Measurements from ENCODE around the gene ERI3.

Gene ERI3

DNA sequence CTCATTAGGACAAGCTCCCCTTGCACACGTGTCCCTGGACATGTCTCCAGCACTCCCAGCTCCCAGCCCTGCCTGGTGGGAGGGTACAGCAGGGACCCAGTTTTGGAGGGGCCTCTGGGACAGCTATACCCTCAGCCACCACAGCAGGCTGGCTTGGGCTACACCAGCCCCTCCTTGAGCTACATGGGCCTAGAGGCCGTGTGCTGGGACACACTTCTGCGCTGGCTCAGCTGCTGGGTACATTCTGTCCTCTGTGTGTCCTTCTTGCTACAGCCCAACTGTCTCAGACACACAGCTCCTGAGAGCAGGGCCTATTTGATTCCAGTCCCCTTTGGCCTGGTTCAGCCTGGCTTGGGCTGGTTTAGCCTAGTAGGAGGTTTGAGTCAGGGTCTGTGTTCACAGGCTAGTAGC is 115.1 kb downstream of the ERI3 start:
- FAIRE-seq, result no peak
- DNase-seq (ENCODE audit: insufficient read length, low spot score), result no peak
- TF ChIP-seq POU2F2 (IDR thresholded peaks at IDR 0.05; ENCODE audit: low read depth, low read length) (no peak), POLR2A (IDR thresholded peaks at IDR 0.05; ENCODE audit: low read depth, low read length) (no peak), SPI1 (IDR thresholded peaks at IDR 0.05; ENCODE audit: low read depth, low read length) (no peak), POLR2AphosphoS5 (IDR thresholded peaks at IDR 0.05; ENCODE audit: low read depth, low read length) (no peak), TAF1 (IDR thresholded peaks at IDR 0.05; ENCODE audit: low read depth, low read length) (no peak), PAX5 (IDR thresholded peaks at IDR 0.05; ENCODE audit: insufficient read depth, low read length, severe bottlenecking) (no peak)

DNA sequence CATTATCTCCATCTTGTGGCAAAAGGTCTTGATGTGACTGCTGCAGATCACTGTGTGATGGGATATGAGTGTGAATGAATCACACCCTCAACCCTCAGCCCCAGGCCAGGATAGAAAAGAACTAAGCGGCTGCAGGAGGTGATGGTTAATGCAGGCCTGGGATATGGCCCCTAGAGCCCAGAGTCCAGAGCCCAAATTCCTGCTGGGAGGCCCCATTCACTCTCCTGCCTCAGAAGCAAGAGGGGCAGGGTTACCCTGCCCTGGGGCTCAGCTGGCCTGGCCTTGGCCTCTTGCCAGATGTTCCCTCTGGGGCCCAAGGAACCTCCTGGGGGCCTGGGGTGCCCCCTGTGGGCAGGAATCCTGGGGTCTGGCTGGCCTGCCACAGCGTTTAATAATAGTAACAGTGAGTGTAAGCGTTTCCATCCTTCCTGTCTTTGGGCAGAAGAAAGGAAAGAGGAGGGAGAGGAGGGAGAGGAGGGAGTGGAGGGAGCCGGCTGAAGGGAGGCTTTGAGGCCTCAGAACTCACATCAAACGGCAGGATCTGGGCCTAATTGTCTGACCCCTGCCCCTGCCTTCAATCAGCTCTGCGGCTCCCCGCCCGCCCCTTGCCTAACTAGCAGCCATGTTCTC is 115.6 kb downstream of the ERI3 start:
- FAIRE-seq (no peak), DNase-seq (ENCODE audit: insufficient read length, low spot score) (no peak)
- TF ChIP-seq SPI1 (IDR thresholded peaks at IDR 0.05; ENCODE audit: low read depth, low read length), result no peak
- TF ChIP-seq PAX5 (IDR thresholded peaks at IDR 0.05; ENCODE audit: insufficient read depth, low read length, severe bottlenecking), result no peak
- no peak for TF ChIP-seq TAF1 (IDR thresholded peaks at IDR 0.05; ENCODE audit: low read depth, low read length)
- no peak for TF ChIP-seq POLR2A (IDR thresholded peaks at IDR 0.05; ENCODE audit: low read depth, low read length)
- TF ChIP-seq POU2F2 (IDR thresholded peaks at IDR 0.05; ENCODE audit: low read depth, low read length), result no peak
- TF ChIP-seq POLR2AphosphoS5 (IDR thresholded peaks at IDR 0.05; ENCODE audit: low read depth, low read length), result no peak

DNA sequence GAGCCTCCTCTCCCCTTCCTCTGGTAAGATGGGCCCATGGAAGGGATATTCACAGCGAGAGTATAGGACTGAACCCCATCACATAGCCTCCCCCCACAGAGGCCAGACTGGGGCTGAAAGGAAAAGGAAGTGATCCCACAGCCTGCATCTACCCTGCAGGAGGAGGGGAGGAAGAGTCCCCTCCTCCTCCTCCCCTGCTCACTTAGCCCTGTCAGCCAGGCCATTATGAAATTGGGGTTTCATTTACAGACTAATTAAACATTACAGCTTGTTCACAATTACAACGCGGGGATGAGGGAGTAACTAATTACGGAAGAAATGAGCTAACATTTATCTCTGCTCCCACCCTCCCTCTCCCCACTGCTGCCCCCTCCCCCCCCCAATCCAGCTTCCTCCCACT is 116.4 kb downstream of the ERI3 start:
- no peak for TF ChIP-seq POLR2A (IDR thresholded peaks at IDR 0.05; ENCODE audit: low read depth, low read length)
- TF ChIP-seq PAX5 (IDR thresholded peaks at IDR 0.05; ENCODE audit: insufficient read depth, low read length, severe bottlenecking), result no peak
- TF ChIP-seq POU2F2 (IDR thresholded peaks at IDR 0.05; ENCODE audit: low read depth, low read length), result no peak
- no peak for TF ChIP-seq TAF1 (IDR thresholded peaks at IDR 0.05; ENCODE audit: low read depth, low read length)
- no peak for TF ChIP-seq SPI1 (IDR thresholded peaks at IDR 0.05; ENCODE audit: low read depth, low read length)
- no peak for TF ChIP-seq POLR2AphosphoS5 (IDR thresholded peaks at IDR 0.05; ENCODE audit: low read depth, low read length)
- DNase-seq (ENCODE audit: insufficient read length, low spot score) (no peak), FAIRE-seq (no peak)

DNA sequence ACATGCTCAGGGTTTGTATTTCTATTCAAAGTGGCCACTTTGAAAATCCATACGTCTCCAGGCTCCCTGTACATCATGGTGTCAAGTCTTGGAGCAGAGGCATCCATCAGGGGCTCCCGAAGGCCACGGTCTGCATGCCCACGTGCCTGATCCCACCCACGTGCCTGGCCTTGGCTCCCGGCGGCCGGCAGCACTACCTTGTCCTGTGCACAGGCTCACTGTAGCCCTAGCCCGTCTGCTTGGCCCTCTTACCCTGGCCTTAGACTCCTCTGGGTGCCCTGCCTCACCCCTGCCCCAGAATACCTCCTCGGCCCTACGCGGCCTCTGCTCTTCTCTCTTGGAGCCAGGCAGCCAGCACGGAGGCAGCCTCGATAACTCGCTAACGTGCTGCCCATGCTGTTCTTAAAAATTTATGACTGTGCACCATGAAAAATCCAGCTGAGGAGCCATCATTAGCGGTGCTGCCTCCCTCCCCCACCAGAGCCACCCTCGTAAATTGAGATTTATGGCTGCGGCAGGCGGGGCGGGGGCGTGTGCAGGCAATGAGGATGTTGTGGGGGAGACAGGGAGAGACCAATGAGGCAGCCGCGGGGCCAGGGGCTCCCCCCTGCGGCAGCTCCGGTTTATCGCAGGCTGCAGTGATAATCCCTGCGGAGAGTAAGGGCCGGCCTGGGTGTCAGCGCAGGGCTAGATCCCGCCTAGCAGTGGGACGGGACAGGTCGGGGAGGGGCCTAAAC is 117.2 kb downstream of the ERI3 start:
- peak; percentile 82 for FAIRE-seq
- TF ChIP-seq POU2F2 (IDR thresholded peaks at IDR 0.05; ENCODE audit: low read depth, low read length), result no peak
- TF ChIP-seq TAF1 (IDR thresholded peaks at IDR 0.05; ENCODE audit: low read depth, low read length), result no peak
- no peak for TF ChIP-seq PAX5 (IDR thresholded peaks at IDR 0.05; ENCODE audit: insufficient read depth, low read length, severe bottlenecking)
- no peak for TF ChIP-seq SPI1 (IDR thresholded peaks at IDR 0.05; ENCODE audit: low read depth, low read length)
- no peak for TF ChIP-seq POLR2AphosphoS5 (IDR thresholded peaks at IDR 0.05; ENCODE audit: low read depth, low read length)
- TF ChIP-seq POLR2A (IDR thresholded peaks at IDR 0.05; ENCODE audit: low read depth, low read length), result no peak

DNA sequence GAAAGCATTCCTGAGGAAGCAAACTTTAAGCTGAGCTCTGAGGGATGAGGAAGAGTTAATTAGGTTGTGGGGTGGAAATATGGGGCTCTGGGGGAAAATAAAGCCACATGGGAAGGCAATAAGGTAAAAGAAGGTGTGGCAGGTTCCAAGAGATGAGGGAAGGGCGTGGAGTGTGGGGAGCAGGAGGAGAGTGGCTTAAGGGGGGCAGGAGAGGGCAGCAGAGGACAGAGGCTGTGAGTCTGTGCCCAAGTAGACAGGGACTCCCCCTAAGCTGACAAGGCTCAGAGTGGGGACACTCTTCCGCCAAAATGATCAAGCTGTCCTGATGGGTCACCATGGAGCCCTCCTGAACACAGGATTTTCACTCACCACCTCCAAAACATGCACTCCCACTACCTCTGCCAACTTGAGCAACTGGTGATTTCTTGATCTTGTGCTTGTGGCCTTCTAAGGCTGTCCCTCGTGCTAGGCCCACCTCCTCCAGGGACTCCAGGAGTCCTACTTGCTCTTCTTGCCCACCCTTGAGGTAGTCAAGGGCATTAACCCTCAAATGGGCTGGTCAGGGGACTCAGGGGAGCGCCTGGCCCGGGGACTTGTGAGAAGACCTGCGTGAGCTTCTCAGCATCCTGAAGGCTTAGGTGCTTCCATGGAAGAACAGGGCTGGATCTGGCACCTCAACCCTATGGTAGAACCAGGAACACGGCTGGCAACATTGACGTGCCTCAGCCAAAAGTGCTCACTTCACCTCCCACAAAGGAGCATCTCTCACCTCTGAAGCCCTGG is 118.4 kb downstream of the ERI3 start:
- TF ChIP-seq SPI1 (IDR thresholded peaks at IDR 0.05; ENCODE audit: low read depth, low read length) (no peak), TAF1 (IDR thresholded peaks at IDR 0.05; ENCODE audit: low read depth, low read length) (no peak), POLR2A (IDR thresholded peaks at IDR 0.05; ENCODE audit: low read depth, low read length) (no peak)
- no peak for FAIRE-seq
- DNase-seq (ENCODE audit: insufficient read length, low spot score), result no peak

More for the DNA sequence above, 117.2 kb downstream of the ERI3 start:
- peak; percentile 92 for DNase-seq (ENCODE audit: insufficient read length, low spot score)

DNA sequence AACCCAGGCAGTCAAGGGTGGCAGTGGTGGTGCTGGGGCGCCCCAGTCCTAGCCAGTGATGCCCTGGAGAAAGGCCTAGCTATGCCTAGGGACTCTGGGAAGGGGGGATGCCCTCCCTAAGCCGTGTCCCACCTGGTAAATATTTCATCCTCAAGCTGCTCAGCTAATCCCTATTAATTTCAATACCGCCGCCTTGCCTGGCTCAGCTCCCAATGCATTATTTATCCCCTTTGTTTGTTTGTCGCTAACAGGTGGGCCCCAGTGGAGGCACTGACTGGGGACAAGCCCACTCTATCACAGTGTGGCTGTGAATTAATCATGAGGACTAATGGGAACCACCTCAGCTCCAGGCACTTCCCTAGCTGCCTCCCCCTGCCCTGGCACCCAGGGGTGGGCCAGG is 119.2 kb downstream of the ERI3 start:
- DNase-seq (ENCODE audit: insufficient read length, low spot score), result no peak
- FAIRE-seq, result no peak
- TF ChIP-seq TAF1 (IDR thresholded peaks at IDR 0.05; ENCODE audit: low read depth, low read length) (no peak), POU2F2 (IDR thresholded peaks at IDR 0.05; ENCODE audit: low read depth, low read length) (no peak), POLR2A (IDR thresholded peaks at IDR 0.05; ENCODE audit: low read depth, low read length) (no peak), POLR2AphosphoS5 (IDR thresholded peaks at IDR 0.05; ENCODE audit: low read depth, low read length) (no peak), PAX5 (IDR thresholded peaks at IDR 0.05; ENCODE audit: insufficient read depth, low read length, severe bottlenecking) (no peak), SPI1 (IDR thresholded peaks at IDR 0.05; ENCODE audit: low read depth, low read length) (no peak)

DNA sequence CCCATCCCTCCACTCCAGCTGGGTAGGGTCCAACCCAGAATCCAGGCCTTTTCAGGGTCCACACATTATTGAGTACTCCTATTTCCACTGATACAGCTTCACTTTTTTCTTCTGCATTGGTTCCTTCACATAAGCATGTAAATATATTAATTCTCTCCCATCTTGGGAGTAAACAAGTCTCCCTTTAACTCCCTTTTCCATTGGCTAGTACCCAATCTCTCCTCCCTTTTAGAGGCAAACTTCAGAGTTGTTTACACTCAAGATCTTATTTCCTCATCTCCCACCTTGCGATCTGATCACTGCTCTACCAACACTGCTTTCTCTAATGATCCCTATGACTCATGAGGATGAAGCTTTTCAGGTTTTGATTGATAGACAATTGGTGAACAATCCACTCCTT is 121.5 kb downstream of the ERI3 start:
- DNase-seq (ENCODE audit: insufficient read length, low spot score) (no peak), FAIRE-seq (no peak)
- TF ChIP-seq SPI1 (IDR thresholded peaks at IDR 0.05; ENCODE audit: low read depth, low read length) (no peak), POLR2AphosphoS5 (IDR thresholded peaks at IDR 0.05; ENCODE audit: low read depth, low read length) (no peak), PAX5 (IDR thresholded peaks at IDR 0.05; ENCODE audit: insufficient read depth, low read length, severe bottlenecking) (no peak), TAF1 (IDR thresholded peaks at IDR 0.05; ENCODE audit: low read depth, low read length) (no peak), POLR2A (IDR thresholded peaks at IDR 0.05; ENCODE audit: low read depth, low read length) (no peak), POU2F2 (IDR thresholded peaks at IDR 0.05; ENCODE audit: low read depth, low read length) (no peak)

DNA sequence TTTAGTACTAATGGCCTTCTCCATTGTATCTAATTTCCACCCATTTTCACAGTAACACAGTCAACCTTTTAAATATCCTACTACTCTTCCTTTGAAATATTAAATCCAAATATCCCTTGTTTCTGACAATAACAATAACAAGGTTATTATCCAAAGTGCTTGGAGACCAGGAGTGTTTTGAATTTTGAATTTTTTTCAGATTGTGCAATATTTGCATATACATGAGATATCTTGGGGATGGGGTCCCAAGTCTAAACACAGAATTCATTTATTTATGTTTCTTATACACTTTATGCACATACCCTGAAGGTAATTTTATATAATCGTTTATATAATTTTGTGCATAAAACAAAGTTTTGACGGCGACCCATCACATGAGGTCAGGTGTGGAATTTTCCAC is 124.3 kb downstream of the ERI3 start:
- TF ChIP-seq TAF1 (IDR thresholded peaks at IDR 0.05; ENCODE audit: low read depth, low read length) (no peak), POLR2AphosphoS5 (IDR thresholded peaks at IDR 0.05; ENCODE audit: low read depth, low read length) (no peak), SPI1 (IDR thresholded peaks at IDR 0.05; ENCODE audit: low read depth, low read length) (no peak), POU2F2 (IDR thresholded peaks at IDR 0.05; ENCODE audit: low read depth, low read length) (no peak), POLR2A (IDR thresholded peaks at IDR 0.05; ENCODE audit: low read depth, low read length) (no peak), PAX5 (IDR thresholded peaks at IDR 0.05; ENCODE audit: insufficient read depth, low read length, severe bottlenecking) (no peak)
- DNase-seq (ENCODE audit: insufficient read length, low spot score) (no peak), FAIRE-seq (no peak)
